Suppressor macrophage (primary cell): Measurements from ENCODE around the gene THEMIS2.
"Not testable (repeated sequence)": the region's sequence is repeated elsewhere in the genome, so short reads cannot be mapped to it uniquely, and the experiment has no call there.

Source experiments
- DNase-seq, 4 experiments: peaks; one replicate each; pipeline ENCODE4 v3.0.0-alpha.2; 2020 to 2022
- total RNA-seq, 17 experiments: gene quantifications; one replicate each; lab custom pipeline; 2026; ENCODE audit warnings: mixed read lengths in 6 of 17, inconsistent platforms in 3 of 17; lab: John Stamatoyannopoulos, UW

The THEMIS2 gene
- 85.7 to 249 (median 159) reads per million in 17 experiments for total RNA-seq

GRCh38 chr1:27872059-27872801, at the start of gene THEMIS2:
TSS of gene THEMIS2 (plus strand) at chr1:27872544. CDS start at chr1:27872572, 28 bp downstream.
- DNase-seq = peak; percentile 77 to 92 (median 86)

DNA sequence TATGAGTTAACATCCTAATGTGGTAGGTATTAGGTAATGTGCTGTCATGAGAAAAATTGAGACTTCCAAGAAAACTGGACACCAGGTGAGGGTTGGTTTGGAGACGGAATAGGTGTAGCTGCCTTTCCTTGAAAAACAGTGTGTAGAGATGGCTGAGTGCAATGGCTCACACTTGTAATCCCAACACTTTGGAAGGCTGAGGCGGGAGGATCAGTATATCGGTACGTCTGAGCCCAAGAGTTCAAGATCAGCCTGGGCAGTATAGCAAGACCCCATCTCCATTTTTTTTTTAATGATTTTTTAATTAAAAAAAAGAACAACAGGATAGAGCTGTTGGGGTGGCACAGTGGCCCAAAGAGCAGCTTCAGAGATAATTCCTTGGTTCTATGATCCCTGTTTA, 48.6 kb upstream of the THEMIS2 start:
- DNase-seq = no peak

- no peak for DNase-seq
Observed at GRCh38 chr1:27824411-27824810, 47.9 kb upstream of the THEMIS2 start.

GRCh38 chr1:27829339-27829960, 42.9 kb upstream of the THEMIS2 start:
- DNase-seq = not testable (repeated sequence)

GRCh38 chr1:27830621-27831440, 41.5 kb upstream of the THEMIS2 start, which contains the start of gene PPP1R8:
TSS of gene PPP1R8 (plus strand) at chr1:27830782. CDS start at chr1:27830836, 54 bp downstream.
- DNase-seq = peak; percentile 97 to 98 (median 98)

DNA sequence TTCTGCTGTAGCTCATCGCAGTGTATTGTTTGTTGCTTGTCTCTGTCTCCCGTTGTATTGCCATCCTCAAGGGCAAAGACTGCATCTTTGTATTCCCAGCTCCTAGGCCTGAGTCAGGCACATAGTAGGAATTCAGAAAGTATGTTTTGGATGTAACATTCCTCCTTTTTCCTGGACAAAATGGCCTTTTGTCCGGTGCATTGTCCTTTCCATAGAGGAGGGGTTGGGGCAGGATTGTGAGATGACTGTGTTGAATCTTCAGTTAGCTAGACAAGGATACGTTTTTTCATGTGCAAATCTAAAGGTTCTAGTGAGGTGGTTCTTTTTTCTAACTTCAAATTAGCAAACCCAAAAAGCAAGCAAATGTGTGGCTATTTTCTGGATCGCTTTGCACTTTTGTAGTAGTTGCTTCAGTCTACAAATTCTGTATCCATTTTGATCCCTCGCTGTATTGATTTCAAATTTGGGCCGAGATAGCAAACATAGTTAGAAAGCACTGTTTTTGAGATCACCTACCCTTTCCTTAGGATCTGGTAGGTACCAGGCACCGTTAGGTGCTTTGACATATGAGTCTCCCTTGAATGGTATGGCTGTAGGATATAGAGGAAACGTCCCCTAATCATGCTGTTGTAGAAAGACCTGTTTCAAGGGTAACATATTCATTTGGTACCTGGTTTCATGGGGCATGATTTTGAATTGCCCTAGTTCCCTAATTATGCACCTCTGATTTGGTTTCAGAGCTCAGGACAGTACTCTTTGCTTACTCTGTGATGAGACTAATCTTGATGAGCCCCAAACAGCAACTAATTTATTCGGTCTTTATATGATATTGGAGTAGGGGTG, 40.6 kb upstream of the THEMIS2 start:
- no peak for DNase-seq

GRCh38 chr1:27832762-27833161, 39.6 kb upstream of the THEMIS2 start:
- DNase-seq = no peak

DNA sequence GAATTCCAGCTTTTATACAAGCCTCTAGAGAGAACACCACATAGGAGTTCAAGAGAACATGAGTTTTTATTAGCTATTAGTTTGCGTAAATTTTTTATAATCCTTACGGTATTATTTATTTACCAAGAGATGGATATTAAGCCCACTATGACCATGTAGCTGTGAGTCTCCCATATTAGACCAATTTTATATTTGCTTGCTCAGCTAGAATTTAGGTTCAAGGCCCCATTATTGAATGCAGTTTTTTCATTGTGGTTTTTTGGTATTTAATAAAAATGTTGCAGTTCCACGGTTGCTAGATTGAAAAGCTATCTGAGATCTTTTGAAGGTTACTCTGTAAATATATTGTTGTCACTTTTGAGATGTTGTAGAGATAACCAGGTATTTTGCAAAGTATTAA, 38.9 kb upstream of the THEMIS2 start:
- no peak for DNase-seq

DNA sequence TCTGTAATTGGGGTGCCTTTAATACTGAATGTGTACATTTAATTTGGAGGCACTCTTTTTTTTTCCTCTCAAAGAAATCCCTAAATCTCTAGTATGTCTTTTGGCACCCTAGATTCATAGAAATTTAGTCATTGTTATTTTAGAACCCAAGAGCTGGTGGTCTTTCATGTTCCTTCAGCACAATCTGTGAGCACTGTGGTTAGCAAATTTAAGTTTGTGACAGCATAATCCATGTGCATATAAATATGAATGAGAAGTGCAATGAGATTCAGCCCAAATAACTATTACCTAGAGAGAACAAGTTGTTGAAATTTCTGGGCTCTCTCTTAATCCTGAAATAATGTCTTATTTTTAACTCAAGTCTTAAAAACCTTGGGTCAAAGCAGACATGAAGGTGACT, 37.3 kb upstream of the THEMIS2 start:
- no peak for DNase-seq

- DNase-seq = no peak
Observed at GRCh38 chr1:27835501-27835900, 36.8 kb upstream of the THEMIS2 start.

GRCh38 chr1:27849951-27850350, 22.4 kb upstream of the THEMIS2 start:
- DNase-seq = no peak

- DNase-seq = no peak
Observed at GRCh38 chr1:27855085-27855484, 17.3 kb upstream of the THEMIS2 start.

- no peak for DNase-seq
Observed at GRCh38 chr1:27856561-27857343, 15.6 kb upstream of the THEMIS2 start.

- DNase-seq = not testable (repeated sequence)
Observed at GRCh38 chr1:27857552-27857951, 14.8 kb upstream of the THEMIS2 start.

- DNase-seq = peak; percentile 90 to 93 (median 93)
Observed at GRCh38 chr1:27858072-27858948, 14.0 kb upstream of the THEMIS2 start.

GRCh38 chr1:27858949-27859576, 13.3 kb upstream of the THEMIS2 start:
- peak in 3 of 4 experiments; percentile 40 to 57 (median 48) for DNase-seq

GRCh38 chr1:27861436-27861835, 10.9 kb upstream of the THEMIS2 start:
- no peak for DNase-seq

DNA sequence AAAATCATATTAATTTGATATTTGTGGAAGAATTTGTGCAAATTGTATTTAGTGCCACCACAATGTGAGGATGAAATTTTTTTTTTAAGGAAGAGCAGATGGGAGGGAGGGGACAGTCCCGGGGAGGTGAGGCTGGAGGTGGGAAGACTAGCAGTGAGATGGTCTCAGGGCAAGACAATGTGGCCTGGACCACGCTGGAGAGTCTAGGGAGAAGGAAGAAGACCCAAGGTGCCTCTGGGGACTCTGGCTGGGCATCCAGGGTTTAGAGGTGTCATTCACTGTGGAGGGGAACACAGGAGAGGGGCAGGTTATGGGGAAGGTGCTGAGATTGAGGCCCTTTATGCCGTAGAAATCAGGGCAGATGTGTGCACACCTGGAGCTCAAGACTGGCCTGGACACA, 10.3 kb upstream of the THEMIS2 start:
- no peak for DNase-seq

DNA sequence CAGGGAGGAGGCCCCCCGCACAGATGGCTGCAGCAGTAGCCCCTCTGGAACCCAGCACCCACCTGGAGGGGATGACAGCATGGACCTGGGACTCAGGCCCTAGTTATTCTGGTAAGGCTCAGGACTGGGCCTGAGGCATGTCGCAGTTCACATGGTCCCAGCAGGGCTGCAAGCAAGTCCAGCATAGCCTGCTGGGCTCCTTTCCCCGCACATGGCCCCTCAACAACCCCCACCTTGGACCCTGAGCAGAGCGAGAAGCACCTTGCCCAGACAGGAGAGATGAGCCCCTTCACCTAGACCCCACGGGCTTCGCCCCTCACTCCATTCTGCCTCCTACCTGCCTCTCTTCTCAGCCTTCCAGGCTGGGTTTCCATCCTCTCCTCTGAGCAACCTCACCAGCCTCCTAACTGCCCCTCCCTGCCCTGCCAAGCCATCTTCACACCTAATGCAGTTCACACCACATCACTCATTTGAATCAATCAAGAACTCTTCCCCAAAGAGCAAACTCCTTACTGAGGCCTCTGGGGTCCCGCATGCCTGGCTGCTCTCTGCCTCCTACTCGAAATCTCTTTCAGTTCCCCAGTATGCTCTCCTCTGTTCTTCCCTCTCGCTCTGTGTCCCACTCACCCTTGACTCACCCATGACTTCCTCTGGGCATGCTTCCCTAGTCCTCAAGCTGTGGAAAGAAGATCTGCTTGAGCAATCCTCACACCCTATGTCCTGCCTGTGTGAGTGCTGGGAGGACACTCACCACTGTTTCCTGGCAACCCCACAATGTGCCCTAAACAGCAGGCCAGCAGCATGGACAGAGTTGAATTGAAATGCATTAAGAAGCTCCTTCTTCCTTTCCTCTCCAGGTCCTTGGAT, 9.4 kb upstream of the THEMIS2 start:
- DNase-seq = peak; percentile 94 to 99 (median 96)
